ENCODE data around the gene RBBP6. TPM values are rescaled to one million over a fixed set of nuclear protein-coding genes. Genes with fewer than 3 reads are reported as not detected.
"Not testable (repeated sequence)": the region's sequence is repeated elsewhere in the genome, so short reads cannot be mapped to it uniquely, and the experiment has no call there.

The RBBP6 gene, protein sequence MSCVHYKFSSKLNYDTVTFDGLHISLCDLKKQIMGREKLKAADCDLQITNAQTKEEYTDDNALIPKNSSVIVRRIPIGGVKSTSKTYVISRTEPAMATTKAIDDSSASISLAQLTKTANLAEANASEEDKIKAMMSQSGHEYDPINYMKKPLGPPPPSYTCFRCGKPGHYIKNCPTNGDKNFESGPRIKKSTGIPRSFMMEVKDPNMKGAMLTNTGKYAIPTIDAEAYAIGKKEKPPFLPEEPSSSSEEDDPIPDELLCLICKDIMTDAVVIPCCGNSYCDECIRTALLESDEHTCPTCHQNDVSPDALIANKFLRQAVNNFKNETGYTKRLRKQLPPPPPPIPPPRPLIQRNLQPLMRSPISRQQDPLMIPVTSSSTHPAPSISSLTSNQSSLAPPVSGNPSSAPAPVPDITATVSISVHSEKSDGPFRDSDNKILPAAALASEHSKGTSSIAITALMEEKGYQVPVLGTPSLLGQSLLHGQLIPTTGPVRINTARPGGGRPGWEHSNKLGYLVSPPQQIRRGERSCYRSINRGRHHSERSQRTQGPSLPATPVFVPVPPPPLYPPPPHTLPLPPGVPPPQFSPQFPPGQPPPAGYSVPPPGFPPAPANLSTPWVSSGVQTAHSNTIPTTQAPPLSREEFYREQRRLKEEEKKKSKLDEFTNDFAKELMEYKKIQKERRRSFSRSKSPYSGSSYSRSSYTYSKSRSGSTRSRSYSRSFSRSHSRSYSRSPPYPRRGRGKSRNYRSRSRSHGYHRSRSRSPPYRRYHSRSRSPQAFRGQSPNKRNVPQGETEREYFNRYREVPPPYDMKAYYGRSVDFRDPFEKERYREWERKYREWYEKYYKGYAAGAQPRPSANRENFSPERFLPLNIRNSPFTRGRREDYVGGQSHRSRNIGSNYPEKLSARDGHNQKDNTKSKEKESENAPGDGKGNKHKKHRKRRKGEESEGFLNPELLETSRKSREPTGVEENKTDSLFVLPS (N-terminal part only)
- 48.2 TPM for polyA plus RNA-seq (2012; ENCODE audit: low read depth, missing spikeins)

DNA sequence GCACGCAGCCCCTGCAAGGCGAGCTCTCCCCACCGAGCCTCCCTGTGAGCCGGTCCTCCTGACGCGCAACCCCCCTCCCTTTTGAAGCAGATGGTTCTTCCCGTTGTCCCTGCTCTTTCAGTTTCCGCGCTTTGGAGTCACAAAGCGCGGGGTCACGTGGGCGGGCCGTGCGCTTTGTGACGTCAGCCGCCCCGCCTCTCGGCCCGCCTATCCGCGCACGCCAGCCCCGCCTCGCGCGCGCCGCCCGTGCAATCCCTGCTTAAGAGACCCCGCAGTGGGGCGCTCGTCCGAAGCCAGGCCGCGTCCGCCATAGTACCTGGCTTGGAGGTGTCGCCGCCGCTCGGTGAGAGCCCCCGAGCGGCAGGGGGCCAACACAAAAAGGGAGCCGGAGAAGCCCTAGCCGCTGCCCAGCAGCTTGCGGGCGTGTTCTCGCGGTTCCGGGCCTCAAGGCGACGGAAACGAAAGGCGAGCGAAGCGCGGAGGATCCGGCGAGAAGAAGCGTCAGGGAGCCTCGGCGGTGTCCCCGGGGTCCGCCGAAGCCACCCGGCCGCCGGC, at the start of gene RBBP6:
Gene RBBP6 (plus strand): TSS at position 272 of the 555 bp plus-strand sequence. CDS start 1,061 bp downstream, outside the sequence.
- DNase-seq (ENCODE audit: insufficient read length, low spot score) (peak; percentile 67), FAIRE-seq (peak; percentile 96)
- TF ChIP-seq PAX5 (IDR thresholded peaks at IDR 0.05; ENCODE audit: insufficient read depth, low read length, severe bottlenecking) (no peak), SPI1 (IDR thresholded peaks at IDR 0.05; ENCODE audit: low read depth, low read length) (0 out of 2 replicates have a peak, but pooled peaks have one; percentile 19), POLR2A (IDR thresholded peaks at IDR 0.05; ENCODE audit: low read depth, low read length) (peak; percentile 90), POLR2AphosphoS5 (IDR thresholded peaks at IDR 0.05; ENCODE audit: low read depth, low read length) (peak; percentile 91), TAF1 (IDR thresholded peaks at IDR 0.05; ENCODE audit: low read depth, low read length) (peak; percentile 87), POU2F2 (IDR thresholded peaks at IDR 0.05; ENCODE audit: low read depth, low read length) (no peak; the same call in 1 of the 2 replicates)

DNA sequence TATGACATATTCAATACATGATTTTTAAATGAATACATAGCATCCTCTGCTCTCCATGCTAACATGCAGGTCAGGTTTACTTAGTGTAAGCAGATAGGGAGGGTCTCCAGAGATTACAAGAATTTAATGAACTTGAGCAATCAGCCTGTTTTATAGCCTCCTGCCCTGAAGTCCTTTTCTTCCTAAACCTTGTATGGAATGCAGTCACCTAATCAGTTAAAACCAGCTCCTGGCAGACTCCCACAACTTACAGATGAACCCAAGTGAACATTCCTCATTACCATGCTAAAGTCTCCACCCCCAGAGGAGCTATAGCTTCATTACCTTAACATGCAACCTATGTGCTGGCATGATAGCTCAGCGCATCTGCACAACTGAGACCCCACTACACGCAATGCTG, 48.5 kb upstream of the RBBP6 start:
- FAIRE-seq: no peak
- TF ChIP-seq PAX5 (IDR thresholded peaks at IDR 0.05; ENCODE audit: insufficient read depth, low read length, severe bottlenecking): no peak
- DNase-seq (ENCODE audit: insufficient read length, low spot score): no peak

DNA sequence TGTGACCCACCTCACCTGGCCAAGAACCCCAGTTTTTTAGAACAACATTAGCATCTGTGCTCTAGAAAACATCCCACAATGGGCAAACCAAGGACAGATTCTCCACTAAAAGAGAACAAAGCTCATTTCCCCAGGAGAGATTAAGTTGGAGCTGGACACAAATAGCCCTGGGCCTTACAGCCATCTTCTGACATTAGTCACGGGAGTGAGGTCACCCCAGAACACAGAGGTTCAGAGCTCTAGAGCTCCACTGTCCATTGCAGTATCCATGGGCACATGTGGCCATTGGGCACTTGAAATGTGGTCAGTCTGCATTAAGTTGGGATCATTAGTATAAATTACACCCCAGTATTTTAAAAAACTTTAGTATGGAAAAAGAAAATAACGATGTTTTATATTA, 47.6 kb upstream of the RBBP6 start:
- TF ChIP-seq PAX5 (IDR thresholded peaks at IDR 0.05; ENCODE audit: insufficient read depth, low read length, severe bottlenecking) (no peak), POU2F2 (IDR thresholded peaks at IDR 0.05; ENCODE audit: low read depth, low read length) (no peak), TAF1 (IDR thresholded peaks at IDR 0.05; ENCODE audit: low read depth, low read length) (no peak), SPI1 (IDR thresholded peaks at IDR 0.05; ENCODE audit: low read depth, low read length) (no peak), POLR2A (IDR thresholded peaks at IDR 0.05; ENCODE audit: low read depth, low read length) (no peak), POLR2AphosphoS5 (IDR thresholded peaks at IDR 0.05; ENCODE audit: low read depth, low read length) (no peak)
- DNase-seq (ENCODE audit: insufficient read length, low spot score): no peak
- no peak for FAIRE-seq

DNA sequence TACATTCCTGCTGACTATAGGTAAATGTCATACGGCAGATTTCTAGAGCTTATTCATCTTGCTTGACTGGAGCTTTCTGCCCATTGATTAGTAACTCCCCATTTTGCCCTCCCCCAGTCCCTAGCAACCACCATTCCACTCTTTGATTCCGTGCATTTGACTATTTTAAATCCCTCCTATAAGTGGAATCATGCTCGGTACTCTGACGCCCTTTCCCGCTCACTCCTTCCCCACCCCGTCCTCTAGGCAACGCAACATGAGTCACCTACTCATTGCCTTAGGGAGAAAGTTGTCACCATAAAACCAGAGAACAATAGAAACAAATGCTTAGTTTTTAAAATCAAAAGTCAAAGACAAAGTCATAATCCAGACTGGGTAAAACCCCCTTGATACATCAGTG, 45.5 kb upstream of the RBBP6 start:
- DNase-seq (ENCODE audit: insufficient read length, low spot score): no peak
- FAIRE-seq: no peak
- TF ChIP-seq SPI1 (IDR thresholded peaks at IDR 0.05; ENCODE audit: low read depth, low read length): no peak

DNA sequence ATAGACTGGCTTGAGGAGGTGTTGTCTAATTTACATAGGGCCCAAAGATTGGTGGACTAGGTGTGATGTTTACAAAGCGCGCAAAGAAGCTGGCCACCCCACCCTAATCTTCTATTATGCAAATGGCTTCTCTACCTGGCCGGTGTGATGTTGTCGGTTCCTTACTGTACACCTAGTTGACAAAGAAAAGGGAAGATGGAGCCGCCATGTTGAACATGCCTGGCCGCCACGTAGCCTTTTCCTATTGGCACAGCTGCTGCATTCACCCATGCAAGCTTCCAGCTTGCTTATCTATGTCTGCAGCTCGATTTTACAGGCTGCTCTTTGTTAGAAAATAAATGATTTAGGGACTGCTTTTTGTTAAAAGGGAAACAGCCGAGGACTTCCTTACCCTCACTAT, 44.2 kb upstream of the RBBP6 start:
- DNase-seq (ENCODE audit: insufficient read length, low spot score); FAIRE-seq: not testable (repeated sequence)

DNA sequence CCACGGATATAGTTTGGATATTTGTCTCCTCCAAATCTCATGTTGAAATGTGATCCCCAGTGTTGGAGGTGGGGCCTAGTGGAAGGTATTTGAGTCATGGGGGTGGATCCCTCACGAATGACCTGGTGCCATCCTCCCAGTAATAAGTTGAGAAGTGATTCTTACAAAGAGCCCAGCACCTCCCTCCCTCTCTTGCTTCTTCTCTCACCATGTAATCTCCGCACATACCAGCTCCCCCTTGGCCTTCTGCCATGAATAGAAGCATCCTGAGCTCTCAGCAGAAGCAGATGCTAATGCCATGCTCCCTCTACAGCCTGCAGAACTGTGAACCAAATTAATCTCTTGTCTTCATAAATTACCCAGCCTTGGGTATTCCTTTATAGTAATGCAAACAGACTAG, 41.9 kb upstream of the RBBP6 start:
- TF ChIP-seq POLR2A (IDR thresholded peaks at IDR 0.05; ENCODE audit: low read depth, low read length): no peak
- TF ChIP-seq SPI1 (IDR thresholded peaks at IDR 0.05; ENCODE audit: low read depth, low read length): no peak
- TF ChIP-seq PAX5 (IDR thresholded peaks at IDR 0.05; ENCODE audit: insufficient read depth, low read length, severe bottlenecking): no peak
- no peak for TF ChIP-seq TAF1 (IDR thresholded peaks at IDR 0.05; ENCODE audit: low read depth, low read length)
- TF ChIP-seq POU2F2 (IDR thresholded peaks at IDR 0.05; ENCODE audit: low read depth, low read length): no peak
- no peak for TF ChIP-seq POLR2AphosphoS5 (IDR thresholded peaks at IDR 0.05; ENCODE audit: low read depth, low read length)
- FAIRE-seq (no peak), DNase-seq (ENCODE audit: insufficient read length, low spot score) (no peak)

DNA sequence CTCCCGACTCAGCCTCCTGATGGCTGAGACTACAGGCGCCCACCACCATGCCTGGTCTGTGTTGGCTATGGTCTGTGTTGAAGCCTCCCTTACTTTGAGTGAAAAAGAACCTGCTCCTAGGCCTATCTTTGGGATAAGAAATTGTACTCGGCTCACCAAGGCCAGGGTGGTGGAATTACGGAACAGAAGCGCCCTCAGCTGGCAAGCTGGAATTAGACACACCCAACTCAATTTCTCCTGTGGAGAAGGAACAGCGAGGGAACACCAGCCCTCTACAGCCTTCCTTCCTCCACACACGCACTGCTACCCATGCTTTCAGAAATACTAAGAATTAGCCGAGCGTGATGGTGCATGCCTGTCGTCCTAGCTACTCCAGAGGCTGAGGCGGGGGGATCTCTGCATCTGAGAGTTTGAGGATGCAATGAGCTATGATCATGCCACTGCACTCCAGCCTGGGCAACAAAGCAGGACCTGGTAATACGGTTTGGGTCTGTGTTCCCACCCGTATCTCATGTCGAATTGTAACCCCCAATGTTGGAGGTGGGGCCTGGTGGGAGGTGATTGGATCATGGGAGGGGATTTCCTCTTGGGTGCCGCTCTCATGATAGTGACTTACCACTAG, 40.1 kb upstream of the RBBP6 start:
- peak; percentile 68 for FAIRE-seq
- TF ChIP-seq POLR2AphosphoS5 (IDR thresholded peaks at IDR 0.05; ENCODE audit: low read depth, low read length) (no peak), TAF1 (IDR thresholded peaks at IDR 0.05; ENCODE audit: low read depth, low read length) (no peak), POU2F2 (IDR thresholded peaks at IDR 0.05; ENCODE audit: low read depth, low read length) (no peak), POLR2A (IDR thresholded peaks at IDR 0.05; ENCODE audit: low read depth, low read length) (no peak), SPI1 (IDR thresholded peaks at IDR 0.05; ENCODE audit: low read depth, low read length) (no peak), PAX5 (IDR thresholded peaks at IDR 0.05; ENCODE audit: insufficient read depth, low read length, severe bottlenecking) (no peak)
- no peak for DNase-seq (ENCODE audit: insufficient read length, low spot score)

DNA sequence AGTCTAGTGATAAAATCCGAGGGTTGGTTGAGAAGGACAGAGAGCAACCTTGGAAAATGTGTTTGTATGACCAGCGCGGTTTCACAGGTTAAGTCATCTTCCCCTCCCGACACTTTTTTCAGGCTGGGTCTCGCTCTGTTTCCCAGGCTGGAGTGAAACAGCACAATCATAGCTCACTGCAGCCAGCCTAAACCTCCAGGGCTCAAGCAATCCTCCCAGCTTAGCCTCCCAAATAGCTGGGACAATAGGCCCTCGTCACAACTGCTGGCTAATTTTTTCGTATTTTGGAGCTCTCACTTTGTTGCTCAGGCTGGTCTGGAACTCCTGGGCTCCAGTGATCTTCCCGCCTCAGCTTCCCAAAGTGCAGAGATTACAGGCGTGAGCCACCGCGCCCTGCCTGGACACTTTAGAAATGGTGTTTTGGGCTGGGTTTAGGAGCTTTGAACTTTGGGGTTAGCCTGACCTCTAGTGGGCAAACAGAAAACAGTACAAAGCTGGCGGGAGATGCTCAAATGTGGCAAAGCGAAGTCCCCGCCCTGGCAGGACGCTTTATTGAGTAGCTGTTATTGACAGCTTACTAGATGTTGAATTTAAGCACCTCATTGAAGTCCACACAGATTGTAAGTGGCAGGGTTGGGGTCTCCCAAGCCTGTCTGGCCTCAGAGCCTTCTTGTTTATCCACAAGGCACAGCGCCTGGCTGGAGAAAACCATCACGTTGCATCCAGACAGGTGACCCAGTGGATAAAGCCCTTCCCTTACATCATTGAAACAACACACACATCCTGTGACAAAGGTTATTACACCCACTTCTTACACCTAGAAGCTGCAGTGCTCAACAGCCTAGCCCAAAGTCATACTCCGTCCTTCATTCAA, 34.7 kb upstream of the RBBP6 start:
- TF ChIP-seq POU2F2 (IDR thresholded peaks at IDR 0.05; ENCODE audit: low read depth, low read length) (no peak), SPI1 (IDR thresholded peaks at IDR 0.05; ENCODE audit: low read depth, low read length) (no peak), TAF1 (IDR thresholded peaks at IDR 0.05; ENCODE audit: low read depth, low read length) (no peak), PAX5 (IDR thresholded peaks at IDR 0.05; ENCODE audit: insufficient read depth, low read length, severe bottlenecking) (no peak), POLR2A (IDR thresholded peaks at IDR 0.05; ENCODE audit: low read depth, low read length) (no peak), POLR2AphosphoS5 (IDR thresholded peaks at IDR 0.05; ENCODE audit: low read depth, low read length) (no peak)
- FAIRE-seq (peak; percentile 66), DNase-seq (ENCODE audit: insufficient read length, low spot score) (peak; percentile 53)

Data from GM12891 (cell line).